ENCODE results near the gene GUCA2A. TPM values are rescaled to one million over a fixed set of nuclear protein-coding genes. Genes with fewer than 3 reads are reported as not detected.

Gene GUCA2A
- total and polyA plus RNA-seq, 2 of the 4 experiments (the other 2 are of a cell fraction) = not detected

DNA sequence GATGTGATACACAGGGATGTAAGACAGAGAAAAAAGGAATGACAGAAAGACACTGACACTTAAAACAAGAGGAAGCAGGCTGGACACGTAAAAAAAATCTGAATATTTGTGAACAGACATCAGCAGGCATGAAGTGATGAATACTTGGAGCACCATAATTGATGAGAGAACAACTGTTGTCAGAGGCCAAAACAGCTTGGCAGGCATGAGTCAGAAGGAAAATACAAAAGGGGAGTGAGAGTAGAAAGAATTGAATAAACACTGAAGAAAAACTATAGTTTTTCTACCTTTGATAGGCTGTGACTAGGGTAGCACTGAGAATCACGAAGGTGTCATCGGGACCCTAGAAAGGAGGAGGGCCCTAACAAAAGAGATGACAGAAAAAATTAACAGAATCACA lies 21.6 kb upstream of the GUCA2A start:
- no peak overlapping the region for H3K4me3 ChIP-seq (ENCODE audit: insufficient read depth, low read depth, low read length)
- dilution Hi-C loops (cut with HindIII; ENCODE audit: low sequenced_read_pairs, unreplicated experiment) = no loop called here
- ChIA-PET CTCF (no interaction called here), POLR2A (ENCODE audit: unreplicated experiment) (no interaction called here)
- no peaks in the 10 kb centered on the region for H3K9me3 ChIP-seq (ENCODE audit: control insufficient read depth, insufficient read depth, low read length)
- WGBS, 2 experiments (ENCODE audit: extremely low coverage in 2 of 2, insufficient read length in 1 of 2) = 0% methylated on average over 1 of the region's 3 CpGs; no CpG with 5 or more reads in 1 of the 2 experiments
- H3K9ac ChIP-seq (ENCODE audit: low read depth, low read length) = no peak overlapping the region
- H3K36me3 ChIP-seq (ENCODE audit: control insufficient read depth, insufficient read depth, low read length) = peaks cover 13% of the 10 kb centered on the region
- H2BK120ac ChIP-seq (ENCODE audit: low read depth, low read length) = no peak overlapping the region
- no peak overlapping the region for H2BK20ac ChIP-seq (ENCODE audit: low read depth, low read length)
- H3K9me1 ChIP-seq (ENCODE audit: insufficient read depth, low read length) = 0 out of 2 replicates have a peak, but pooled peaks cover 2% of the 10 kb centered on the region
- H3K4ac ChIP-seq (ENCODE audit: low read depth, low read length) = no peak overlapping the region
- no peak overlapping the region for H4K8ac ChIP-seq (ENCODE audit: low read depth in 2 of 2, low read length in 2 of 2)
- DNase-seq (peak; percentile 57), ATAC-seq (ENCODE audit: low read depth) (peak; percentile 63)
- no peak overlapping the region for H4K91ac ChIP-seq (ENCODE audit: insufficient read depth, low read depth, low read length)
- no peaks in the 10 kb centered on the region; the same call in 1 of the 2 replicates for H4K20me1 ChIP-seq (ENCODE audit: insufficient read depth, low read length)
- peaks cover 0 to 9% of the 10 kb centered on the region in 2 experiments; a peak in 2 of 4 replicates for H3K79me1 ChIP-seq (ENCODE audit: low read depth in 1 of 2, low read length in 2 of 2)
- BruUV-seq (replicated peaks) = no TSS peak
- in situ Hi-C loops (cut with MboI; ENCODE audit: low sequenced_read_pairs) = no loop called here
- no peaks in the 10 kb centered on the region for H3K4me1 ChIP-seq (ENCODE audit: control insufficient read depth, insufficient read depth, low read length)
- no peaks in the 10 kb centered on the region for H3K27me3 ChIP-seq (ENCODE audit: control insufficient read depth, insufficient read depth, low read length)
- no peak overlapping the region for H3K23ac ChIP-seq (ENCODE audit: low read depth, low read length)
- H3K56ac ChIP-seq (ENCODE audit: extremely low read depth, insufficient read depth, low read length) = no peak overlapping the region
- H2BK5ac ChIP-seq (ENCODE audit: low read depth, low read length, poor library complexity, severe bottlenecking) = no peak overlapping the region
- no peak overlapping the region for H3K18ac ChIP-seq (ENCODE audit: low read depth, low read length)
- H2BK15ac ChIP-seq (ENCODE audit: low read depth, low read length) = no peak overlapping the region
- no peak overlapping the region for H2AK9ac ChIP-seq (replicated peaks; ENCODE audit: low read depth, low read length, poor library complexity)
- no peak overlapping the region for H3K27ac ChIP-seq (ENCODE audit: insufficient read depth, low read length)
- intact Hi-C loops (cut with micrococcal nuclease) = no loop called here
- H3K14ac ChIP-seq (replicated peaks; ENCODE audit: low read depth, low read length) = no peak overlapping the region
- no peak overlapping the region for H2AFZ ChIP-seq (replicated peaks; ENCODE audit: low read length, poor library complexity)
- TF ChIP-seq CEBPB (IDR thresholded peaks at IDR 0.05; ENCODE audit: low read depth, low read length) (no peak), NFE2L2 (IDR thresholded peaks at IDR 0.05; ENCODE audit: low read depth, low read length) (no peak), POLR2A (IDR thresholded peaks at IDR 0.05; ENCODE audit: low read depth, low read length) (no peak), FOS (IDR thresholded peaks at IDR 0.05; ENCODE audit: low read depth, low read length) (no peak), USF2 (IDR thresholded peaks at IDR 0.05; ENCODE audit: low read depth, low read length) (no peak), RAD21 (IDR thresholded peaks at IDR 0.05; ENCODE audit: low read length) (no peak), BHLHE40 (IDR thresholded peaks at IDR 0.05; ENCODE audit: low read depth, low read length) (no peak), CHD1 (IDR thresholded peaks at IDR 0.05; ENCODE audit: low read depth, low read length) (no peak), MAZ (IDR thresholded peaks at IDR 0.05; ENCODE audit: borderline replicate concordance, low read depth, low read length) (no peak), RFX5 (IDR thresholded peaks at IDR 0.05; ENCODE audit: low read depth, low read length) (no peak), RCOR1 (IDR thresholded peaks at IDR 0.05; ENCODE audit: insufficient replicate concordance, low read length) (no peak), MAFK (IDR thresholded peaks at IDR 0.05; ENCODE audit: low read depth, low read length) (no peak)
- TF ChIP-seq, protein P1, sequence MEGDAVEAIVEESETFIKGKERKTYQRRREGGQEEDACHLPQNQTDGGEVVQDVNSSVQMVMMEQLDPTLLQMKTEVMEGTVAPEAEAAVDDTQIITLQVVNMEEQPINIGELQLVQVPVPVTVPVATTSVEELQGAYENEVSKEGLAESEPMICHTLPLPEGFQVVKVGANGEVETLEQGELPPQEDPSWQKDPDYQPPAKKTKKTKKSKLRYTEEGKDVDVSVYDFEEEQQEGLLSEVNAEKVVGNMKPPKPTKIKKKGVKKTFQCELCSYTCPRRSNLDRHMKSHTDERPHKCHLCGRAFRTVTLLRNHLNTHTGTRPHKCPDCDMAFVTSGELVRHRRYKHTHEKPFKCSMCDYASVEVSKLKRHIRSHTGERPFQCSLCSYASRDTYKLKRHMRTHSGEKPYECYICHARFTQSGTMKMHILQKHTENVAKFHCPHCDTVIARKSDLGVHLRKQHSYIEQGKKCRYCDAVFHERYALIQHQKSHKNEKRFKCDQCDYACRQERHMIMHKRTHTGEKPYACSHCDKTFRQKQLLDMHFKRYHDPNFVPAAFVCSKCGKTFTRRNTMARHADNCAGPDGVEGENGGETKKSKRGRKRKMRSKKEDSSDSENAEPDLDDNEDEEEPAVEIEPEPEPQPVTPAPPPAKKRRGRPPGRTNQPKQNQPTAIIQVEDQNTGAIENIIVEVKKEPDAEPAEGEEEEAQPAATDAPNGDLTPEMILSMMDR (conservative IDR thresholded peaks at IDR 0.05; ENCODE audit: low read depth, low read length) = no peak
- TF ChIP-seq, protein P2, sequence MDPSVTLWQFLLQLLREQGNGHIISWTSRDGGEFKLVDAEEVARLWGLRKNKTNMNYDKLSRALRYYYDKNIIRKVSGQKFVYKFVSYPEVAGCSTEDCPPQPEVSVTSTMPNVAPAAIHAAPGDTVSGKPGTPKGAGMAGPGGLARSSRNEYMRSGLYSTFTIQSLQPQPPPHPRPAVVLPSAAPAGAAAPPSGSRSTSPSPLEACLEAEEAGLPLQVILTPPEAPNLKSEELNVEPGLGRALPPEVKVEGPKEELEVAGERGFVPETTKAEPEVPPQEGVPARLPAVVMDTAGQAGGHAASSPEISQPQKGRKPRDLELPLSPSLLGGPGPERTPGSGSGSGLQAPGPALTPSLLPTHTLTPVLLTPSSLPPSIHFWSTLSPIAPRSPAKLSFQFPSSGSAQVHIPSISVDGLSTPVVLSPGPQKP (IDR thresholded peaks at IDR 0.05; ENCODE audit: borderline replicate concordance, low read depth, low read length) = no peak
- H2AK5ac ChIP-seq (ENCODE audit: low read depth, low read length) = no peak overlapping the region
- H4K5ac ChIP-seq (ENCODE audit: low read depth, low read length) = no peak overlapping the region
- no peak overlapping the region for H3K4me2 ChIP-seq (ENCODE audit: low read depth, low read length)

Measured in IMR-90 (cell line).